RWPE2 (cell line): ENCODE data around the gene FBLN7.
"Not testable (repeated sequence)": the region's sequence is repeated elsewhere in the genome, so short reads cannot be mapped to it uniquely, and the experiment has no call there.

Source experiments
- ATAC-seq: fragments of 200-7000 bp; cut with Tn5 transposase; 3 replicates; pipeline ENCODE4 v1.9.1; 2021; ENCODE audit warnings: low read depth
- DNase-seq: peaks from one replicate; pipeline ENCODE4 v3.0.0-alpha.2; 2020; ENCODE audit warnings: low spot score
- H3K27ac ChIP-seq: fragments of 450-650 bp; 2 replicates; pipeline ENCODE4 v1.5.1; 2017; ENCODE audit warnings: mild to moderate bottlenecking; ENCODE audit not compliant: poor library complexity, severe bottlenecking
- H3K27me3 ChIP-seq: fragments of 250-450 bp; sonication (Bioruptor Pico); 2 replicates; pipeline ENCODE4 v1.5.1; 2021; ENCODE audit warnings: mild to moderate bottlenecking, moderate library complexity; ENCODE audit not compliant: insufficient read depth, poor library complexity, severe bottlenecking
- H3K36me3 ChIP-seq: fragments of 250-450 bp; sonication (Bioruptor Pico); 2 replicates; pipeline ENCODE4 v1.5.1; 2020; ENCODE audit warnings: low read depth, mild to moderate bottlenecking, moderate library complexity
- H3K4me1 ChIP-seq: fragments of 250-450 bp; sonication (Bioruptor Pico); 2 replicates; pipeline ENCODE4 v1.5.1; 2021; ENCODE audit warnings: mild to moderate bottlenecking, moderate library complexity; ENCODE audit not compliant: insufficient read depth, poor library complexity, severe bottlenecking
- H3K4me3 ChIP-seq: fragments of 250-450 bp; sonication (Bioruptor Pico); 2 replicates; pipeline ENCODE4 v1.5.1; 2021; ENCODE audit warnings: mild to moderate bottlenecking, moderate library complexity; ENCODE audit not compliant: severe bottlenecking
- H3K9me3 ChIP-seq: fragments of 250-450 bp; sonication (Bioruptor Pico); 2 replicates; pipeline ENCODE4 v1.5.1; 2021; ENCODE audit warnings: mild to moderate bottlenecking, moderate library complexity; ENCODE audit not compliant: severe bottlenecking
- TF ChIP-seq, protein P1 (sequence below): fragments of 450-650 bp; IDR thresholded peaks from one replicate; pipeline ENCODE4 v1.5.1; 2017; ENCODE audit warnings: mild to moderate bottlenecking, moderate library complexity; ENCODE audit not compliant: poor library complexity, severe bottlenecking

Gene FBLN7

GRCh38 chr2:112095681-112096080 is 42.5 kb upstream of the FBLN7 start:
- ATAC-seq (no peak), DNase-seq (no peak)
- Histone ChIP-seq H3K4me3 (no peak overlapping the region), H3K36me3 (peaks cover 69% of the 10 kb centered on the region), H3K27ac (no peak overlapping the region), H3K4me1 (peaks cover 15% of the 10 kb centered on the region), H3K9me3 (no peaks in the 10 kb centered on the region), H3K27me3 (no peaks in the 10 kb centered on the region)
- TF ChIP-seq, protein P1, sequence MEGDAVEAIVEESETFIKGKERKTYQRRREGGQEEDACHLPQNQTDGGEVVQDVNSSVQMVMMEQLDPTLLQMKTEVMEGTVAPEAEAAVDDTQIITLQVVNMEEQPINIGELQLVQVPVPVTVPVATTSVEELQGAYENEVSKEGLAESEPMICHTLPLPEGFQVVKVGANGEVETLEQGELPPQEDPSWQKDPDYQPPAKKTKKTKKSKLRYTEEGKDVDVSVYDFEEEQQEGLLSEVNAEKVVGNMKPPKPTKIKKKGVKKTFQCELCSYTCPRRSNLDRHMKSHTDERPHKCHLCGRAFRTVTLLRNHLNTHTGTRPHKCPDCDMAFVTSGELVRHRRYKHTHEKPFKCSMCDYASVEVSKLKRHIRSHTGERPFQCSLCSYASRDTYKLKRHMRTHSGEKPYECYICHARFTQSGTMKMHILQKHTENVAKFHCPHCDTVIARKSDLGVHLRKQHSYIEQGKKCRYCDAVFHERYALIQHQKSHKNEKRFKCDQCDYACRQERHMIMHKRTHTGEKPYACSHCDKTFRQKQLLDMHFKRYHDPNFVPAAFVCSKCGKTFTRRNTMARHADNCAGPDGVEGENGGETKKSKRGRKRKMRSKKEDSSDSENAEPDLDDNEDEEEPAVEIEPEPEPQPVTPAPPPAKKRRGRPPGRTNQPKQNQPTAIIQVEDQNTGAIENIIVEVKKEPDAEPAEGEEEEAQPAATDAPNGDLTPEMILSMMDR, result no peak

- no peak for ATAC-seq
- H3K9me3 ChIP-seq, result no peaks in the 10 kb centered on the region
- no peak for DNase-seq
- H3K36me3 ChIP-seq, result peaks cover 72% of the 10 kb centered on the region
- H3K27me3 ChIP-seq, result no peaks in the 10 kb centered on the region
- TF ChIP-seq, protein P1, result no peak
- peaks cover 15% of the 10 kb centered on the region for H3K4me1 ChIP-seq
- H3K27ac ChIP-seq, result no peak overlapping the region
- no peak overlapping the region for H3K4me3 ChIP-seq
Measured at GRCh38 chr2:112096098-112096497, 42.1 kb upstream of the FBLN7 start.

GRCh38 chr2:112108178-112108832 is 29.9 kb upstream of the FBLN7 start:
- Histone ChIP-seq H3K4me1 (no peaks in the 10 kb centered on the region), H3K9me3 (peaks cover 8% of the 10 kb centered on the region), H3K27ac (no peak overlapping the region), H3K27me3 (no peaks in the 10 kb centered on the region), H3K4me3 (no peak overlapping the region), H3K36me3 (peaks cover 88% of the 10 kb centered on the region)
- ATAC-seq (no peak), DNase-seq (no peak)
- TF ChIP-seq, protein P1, result no peak

- H3K36me3 ChIP-seq, result peaks cover 79% of the 10 kb centered on the region
Measured at GRCh38 chr2:112109278-112109677, 28.9 kb upstream of the FBLN7 start.

DNA sequence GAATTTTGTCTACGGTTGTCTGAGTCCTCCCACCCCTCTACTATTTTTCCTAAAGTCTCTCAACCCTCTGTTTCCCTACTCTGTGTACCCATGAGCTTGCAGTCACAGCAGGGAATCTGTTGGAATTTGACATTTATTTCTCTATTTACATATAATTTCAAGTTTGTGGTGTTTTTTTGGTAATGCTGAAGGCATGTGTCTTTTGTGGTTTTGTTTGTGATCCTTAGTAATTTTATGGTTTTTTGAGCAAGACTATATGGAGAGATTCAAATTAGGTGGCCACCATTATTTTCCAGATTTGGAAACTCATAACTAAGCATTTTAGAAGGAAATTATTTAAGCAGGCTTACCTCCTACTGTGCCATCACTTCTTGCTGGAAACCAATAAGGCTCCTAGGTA is 27.2 kb upstream of the FBLN7 start:
- H3K4me3 ChIP-seq, result no peak overlapping the region
- TF ChIP-seq, protein P1, result no peak
- no peaks in the 10 kb centered on the region for H3K27me3 ChIP-seq
- H3K9me3 ChIP-seq, result peaks cover 8% of the 10 kb centered on the region
- H3K4me1 ChIP-seq, result no peaks in the 10 kb centered on the region
- H3K36me3 ChIP-seq, result peaks cover 69% of the 10 kb centered on the region
- no peak for ATAC-seq
- no peak for DNase-seq
- H3K27ac ChIP-seq, result no peak overlapping the region

More at GRCh38 chr2:112109278-112109677, 28.9 kb upstream of the FBLN7 start:
- DNase-seq (no peak), ATAC-seq (no peak)
- Histone ChIP-seq H3K4me3 (no peak overlapping the region), H3K4me1 (no peaks in the 10 kb centered on the region), H3K9me3 (peaks cover 8% of the 10 kb centered on the region), H3K27ac (no peak overlapping the region), H3K27me3 (no peaks in the 10 kb centered on the region)
- TF ChIP-seq, protein P1, result no peak

DNA sequence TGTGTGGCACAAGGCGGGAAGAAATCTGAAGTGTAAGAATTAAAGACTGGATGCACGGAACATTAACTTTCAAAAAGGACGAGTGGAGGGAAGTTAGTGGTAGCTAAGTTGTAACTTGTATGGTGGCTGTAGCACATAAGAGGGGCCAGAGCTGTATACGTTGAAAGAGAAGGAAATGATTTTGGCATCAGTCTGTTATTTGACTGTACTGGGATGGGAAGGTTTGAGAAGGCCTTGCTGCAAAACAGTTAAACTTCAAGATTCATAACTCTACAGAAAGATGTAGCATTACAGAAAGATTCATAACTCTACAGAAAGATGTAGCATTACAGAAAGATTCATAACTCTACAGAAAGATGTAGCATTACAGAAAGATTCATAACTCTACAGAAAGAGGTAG is 24.8 kb upstream of the FBLN7 start:
- peaks cover 72% of the 10 kb centered on the region for H3K36me3 ChIP-seq
- DNase-seq, ATAC-seq, H3K27ac ChIP-seq, H3K4me1 ChIP-seq, H3K9me3 ChIP-seq, H3K4me3 ChIP-seq, H3K27me3 ChIP-seq: not testable (repeated sequence)
